Right forelimb (tissue), 1 donor: ENCODE data around the gene HIPK4.
"Not testable (repeated sequence)": the region's sequence is repeated elsewhere in the genome, so short reads cannot be mapped to it uniquely, and the experiment has no call there.

Experiments used
- DNase-seq: peaks from one replicate; pipeline ENCODE4 v3.0.0-alpha.2; 2018

HIPK4 gene

GRCh38 chr19:40392894-40393517, 3.0 kb upstream of the HIPK4 start:
- no peak for DNase-seq

GRCh38 chr19:40392123-40392522, 2.1 kb upstream of the HIPK4 start:
- DNase-seq: no peak

- no peak for DNase-seq
Measured at GRCh38 chr19:40389404-40390083, 437 bp downstream of the HIPK4 start.

DNA sequence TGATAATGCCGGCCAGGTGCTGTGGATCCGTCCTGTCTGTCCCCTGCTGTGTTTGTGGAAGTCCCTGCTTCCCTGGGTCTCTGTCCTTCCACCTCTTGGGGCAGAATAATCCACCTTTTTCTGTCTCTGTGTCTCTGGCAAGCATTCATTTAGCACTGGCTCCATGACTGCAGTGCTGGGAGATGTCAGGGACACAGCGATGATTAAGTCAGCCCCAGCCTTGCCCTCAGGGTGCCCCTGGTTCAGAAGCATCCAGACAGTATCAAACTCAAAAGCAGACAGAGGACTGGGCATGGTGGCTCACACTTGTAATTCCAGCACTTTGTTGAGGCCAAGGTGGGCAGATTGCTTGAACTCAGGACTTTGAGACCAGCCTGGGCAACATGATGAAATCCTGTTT, 1.5 kb downstream of the HIPK4 start:
- DNase-seq: no peak

DNA sequence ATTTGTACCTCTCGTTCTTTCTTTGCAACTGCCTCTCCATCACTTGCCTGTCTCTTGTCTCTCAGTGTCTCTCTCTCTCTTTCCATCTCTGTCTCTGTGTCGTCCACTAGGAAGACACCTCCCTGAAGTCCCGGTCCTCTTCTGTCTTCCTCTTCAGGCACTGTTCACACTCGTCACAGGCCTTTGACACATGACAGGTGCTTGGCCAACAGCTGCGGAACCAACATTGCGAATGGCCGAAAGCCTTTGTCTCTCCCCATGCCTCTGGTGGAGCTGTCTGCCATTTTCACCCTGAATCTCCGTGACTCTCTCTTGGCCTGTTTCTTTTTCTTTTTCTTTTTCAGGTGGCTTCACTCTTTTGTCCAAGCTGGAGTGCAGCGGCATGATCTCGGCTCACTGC, 2.8 kb downstream of the HIPK4 start:
- DNase-seq: no peak

- DNase-seq: no peak
Measured at GRCh38 chr19:40383668-40384248, 6.2 kb downstream of the HIPK4 start.

DNA sequence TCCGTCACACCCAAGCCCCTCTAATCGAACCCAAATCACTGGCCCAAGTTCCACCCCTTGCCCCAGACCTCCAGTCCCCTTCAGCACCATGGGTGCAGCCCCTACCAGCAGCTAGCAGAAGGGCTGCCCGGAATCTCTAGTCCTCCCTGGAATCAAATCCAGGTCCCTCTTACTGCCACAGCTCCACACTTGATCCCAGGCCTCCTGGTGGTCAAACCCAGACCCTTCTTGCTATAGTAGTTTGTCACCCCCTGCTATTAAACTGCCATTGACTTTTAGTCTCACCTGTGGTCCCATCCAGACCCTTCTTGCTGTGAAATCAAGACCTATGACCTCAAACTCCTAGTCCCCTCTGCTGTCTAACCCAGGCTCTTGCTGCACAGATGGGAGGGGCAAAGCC, 8.7 kb downstream of the HIPK4 start:
- no peak for DNase-seq

- no peak for DNase-seq
Measured at GRCh38 chr19:40380199-40381037, 9.6 kb downstream of the HIPK4 start.

- DNase-seq: no peak
Measured at GRCh38 chr19:40379446-40380198, 10.4 kb downstream of the HIPK4 start.

GRCh38 chr19:40378509-40378908, 11.5 kb downstream of the HIPK4 start:
- no peak for DNase-seq

GRCh38 chr19:40377876-40378385, 12.1 kb downstream of the HIPK4 start:
- DNase-seq: no peak

DNA sequence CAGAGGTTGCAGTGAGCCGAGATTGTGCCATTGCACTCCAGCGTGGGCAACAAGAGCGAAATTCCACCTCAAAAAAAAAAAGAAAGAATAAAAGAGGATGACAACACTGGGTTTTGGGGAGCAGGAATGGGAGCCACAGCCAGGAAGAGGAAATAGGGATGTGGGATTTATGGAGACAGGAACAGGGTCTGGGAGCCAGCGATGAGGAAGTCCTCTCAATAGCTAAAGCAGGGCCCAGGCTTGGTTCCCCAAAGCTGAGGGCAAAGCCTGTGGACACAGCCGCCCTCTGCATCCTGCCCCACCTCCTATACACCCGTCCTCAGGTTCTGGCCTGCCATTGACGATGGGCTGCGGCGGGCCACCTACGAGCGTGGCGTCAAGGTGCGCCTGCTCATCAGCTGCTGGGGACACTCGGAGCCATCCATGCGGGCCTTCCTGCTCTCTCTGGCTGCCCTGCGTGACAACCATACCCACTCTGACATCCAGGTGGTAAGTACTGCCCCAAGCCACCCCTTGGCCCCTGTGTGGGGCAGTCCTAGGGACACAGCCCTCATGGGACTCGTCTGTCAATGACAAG, 13.6 kb downstream of the HIPK4 start:
- no peak for DNase-seq

DNA sequence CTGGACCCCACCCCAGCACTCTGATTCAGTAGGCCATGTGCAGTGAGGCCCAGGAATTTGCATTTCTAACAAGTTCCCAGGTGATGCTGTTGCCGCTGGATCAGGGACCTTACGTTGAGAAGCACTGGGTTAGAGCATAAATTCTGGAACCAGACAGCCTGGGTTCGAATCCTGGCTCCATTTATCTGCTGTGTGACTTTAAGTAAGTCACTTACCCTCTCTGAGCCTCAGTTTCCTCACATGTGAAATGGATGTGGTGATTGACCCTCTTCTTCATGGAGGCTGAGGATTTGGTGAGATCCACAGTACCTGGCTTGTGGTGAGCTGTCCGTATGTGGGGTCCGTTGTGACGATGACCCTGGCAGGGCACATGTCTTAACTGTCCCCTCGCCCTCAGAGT, 15.9 kb downstream of the HIPK4 start:
- no peak for DNase-seq

GRCh38 chr19:40371802-40372122, 18.2 kb downstream of the HIPK4 start:
- DNase-seq: no peak

DNA sequence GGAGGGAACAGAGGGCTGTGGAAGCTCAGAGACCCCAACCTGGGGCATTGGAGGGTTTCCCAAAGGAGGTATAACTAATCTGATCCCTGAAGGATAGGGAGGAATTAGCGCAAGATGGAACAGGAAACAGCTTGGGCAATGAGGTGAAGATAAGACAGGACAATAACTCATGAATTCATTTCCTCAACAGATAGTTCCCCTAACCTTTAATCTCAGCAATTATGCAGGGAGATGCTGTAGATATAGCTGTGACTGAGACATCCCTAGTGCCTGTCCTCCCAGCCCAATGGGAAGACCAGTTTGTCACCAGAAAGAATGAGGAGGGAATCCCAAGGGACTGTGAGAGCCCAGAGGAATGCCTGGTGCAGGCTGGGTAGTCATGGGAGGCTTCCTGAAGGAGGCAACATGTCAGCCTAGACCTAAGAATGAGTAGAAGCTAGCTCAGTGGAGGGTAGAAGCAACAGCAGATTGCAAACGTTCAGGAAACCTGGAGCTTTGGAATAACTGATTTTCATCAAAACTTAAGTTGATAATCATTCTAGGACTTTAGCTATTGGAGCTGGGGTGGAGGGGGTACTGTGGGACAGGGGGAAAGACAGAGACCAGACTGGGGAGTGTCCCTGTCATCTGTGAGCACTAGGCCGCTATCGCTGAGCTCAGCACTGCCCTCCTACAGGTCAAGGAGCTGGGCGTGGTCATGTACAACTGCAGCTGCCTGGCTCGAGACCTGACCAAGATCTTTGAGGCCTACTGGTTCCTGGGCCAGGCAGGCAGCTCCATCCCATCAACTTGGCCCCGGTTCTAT, 18.8 kb downstream of the HIPK4 start:
- no peak for DNase-seq

GRCh38 chr19:40370253-40370652, 19.7 kb downstream of the HIPK4 start:
- DNase-seq: not testable (repeated sequence)

DNA sequence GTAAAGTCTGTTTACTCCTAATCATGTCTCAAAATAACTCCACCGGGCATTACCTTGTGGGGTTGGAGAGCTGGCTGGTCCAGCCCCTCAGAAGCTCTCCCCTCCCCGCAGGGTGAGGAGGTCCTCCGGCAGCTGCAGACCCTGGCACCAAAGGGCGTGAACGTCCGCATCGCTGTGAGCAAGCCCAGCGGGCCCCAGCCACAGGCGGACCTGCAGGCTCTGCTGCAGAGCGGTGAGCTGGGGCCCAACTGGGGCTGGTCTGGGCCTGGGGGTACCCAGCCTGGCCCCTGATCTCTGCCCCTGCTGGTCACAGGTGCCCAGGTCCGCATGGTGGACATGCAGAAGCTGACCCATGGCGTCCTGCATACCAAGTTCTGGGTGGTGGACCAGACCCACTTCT, 20.2 kb downstream of the HIPK4 start:
- no peak for DNase-seq

- DNase-seq: no peak
Measured at GRCh38 chr19:40367577-40368434, 22.2 kb downstream of the HIPK4 start.

GRCh38 chr19:40366697-40367561, 23.1 kb downstream of the HIPK4 start:
- DNase-seq: no peak
